Parathyroid adenoma (tissue), 2 donors: ENCODE data around the gene TMEM271.

Experiments used
- H2AFZ ChIP-seq: fragments of 300-600 bp; sonication (generic); one replicate; pipeline ENCODE4 v1.7.0; 2017; ENCODE audit warnings: antibody characterized with exemption, mild to moderate bottlenecking
- H3K27ac ChIP-seq: fragments of 300-600 bp; sonication (generic); one replicate; pipeline ENCODE4 v1.7.0; 2017
- H3K27me3 ChIP-seq: fragments of 300-600 bp; sonication (generic); one replicate; pipeline ENCODE4 v1.7.0; 2017; ENCODE audit warnings: low read length; ENCODE audit not compliant: control insufficient read depth, insufficient read depth
- H3K36me3 ChIP-seq: fragments of 300-600 bp; sonication (generic); one replicate; pipeline ENCODE4 v1.7.0; 2017; ENCODE audit warnings: low read length; ENCODE audit not compliant: control insufficient read depth, insufficient read depth
- H3K4me1 ChIP-seq: fragments of 300-600 bp; sonication (generic); one replicate; pipeline ENCODE4 v1.7.0; 2017; ENCODE audit warnings: control low read depth
- H3K4me2 ChIP-seq: fragments of 300-600 bp; sonication (generic); one replicate; pipeline ENCODE4 v1.7.0; 2017; ENCODE audit warnings: low read length
- H3K4me3 ChIP-seq: fragments of 300-600 bp; sonication (generic); one replicate; pipeline ENCODE4 v1.7.0; 2017; ENCODE audit warnings: low read depth, low read length
- H3K79me2 ChIP-seq: fragments of 300-600 bp; sonication (generic); one replicate; pipeline ENCODE4 v1.7.0; 2017; ENCODE audit warnings: control low read depth
- H3K9ac ChIP-seq: fragments of 300-600 bp; sonication (generic); one replicate; pipeline ENCODE4 v1.7.0; 2017; ENCODE audit warnings: mild to moderate bottlenecking
- H3K9me3 ChIP-seq: fragments of 300-600 bp; sonication (generic); one replicate; pipeline ENCODE4 v1.7.0; 2017; ENCODE audit warnings: low read length; ENCODE audit not compliant: control insufficient read depth
- CTCF ChIP-seq: fragments of 300-600 bp; sonication (generic); IDR thresholded peaks from one replicate; pipeline ENCODE4 v1.7.0; 2017; ENCODE audit warnings: antibody characterized with exemption, mild to moderate bottlenecking
- donor health status: primary hyperparathyroidism.

TMEM271 gene

GRCh38 chr4:601612-602558, 25.8 kb upstream of the TMEM271 start:
- Histone ChIP-seq H3K27ac (no peak overlapping the region), H3K9me3 (no peaks in the 10 kb centered on the region), H3K4me1 (no peaks in the 10 kb centered on the region), H3K79me2 (no peaks in the 10 kb centered on the region), H2AFZ (no peak overlapping the region), H3K4me2 (no peak overlapping the region), H3K9ac (no peak overlapping the region), H3K4me3 (no peak overlapping the region), H3K27me3 (no peaks in the 10 kb centered on the region), H3K36me3 (no peaks in the 10 kb centered on the region)
- TF ChIP-seq CTCF = no peak

GRCh38 chr4:600850-601515, 24.9 kb upstream of the TMEM271 start:
- no peaks in the 10 kb centered on the region for H3K9me3 ChIP-seq
- H3K4me3 ChIP-seq = no peak overlapping the region
- H3K36me3 ChIP-seq = no peaks in the 10 kb centered on the region
- H2AFZ ChIP-seq = no peak overlapping the region
- H3K79me2 ChIP-seq = no peaks in the 10 kb centered on the region
- no peak overlapping the region for H3K4me2 ChIP-seq
- no peaks in the 10 kb centered on the region for H3K27me3 ChIP-seq
- H3K4me1 ChIP-seq = no peaks in the 10 kb centered on the region
- TF ChIP-seq CTCF = no peak
- H3K9ac ChIP-seq = no peak overlapping the region
- no peak overlapping the region for H3K27ac ChIP-seq

GRCh38 chr4:600166-600565, 24.1 kb upstream of the TMEM271 start:
- Histone ChIP-seq H3K9ac (no peak overlapping the region), H3K27ac (no peak overlapping the region), H3K9me3 (no peaks in the 10 kb centered on the region), H3K27me3 (no peaks in the 10 kb centered on the region), H3K4me2 (no peak overlapping the region), H2AFZ (no peak overlapping the region), H3K4me3 (no peak overlapping the region), H3K4me1 (no peaks in the 10 kb centered on the region), H3K36me3 (no peaks in the 10 kb centered on the region), H3K79me2 (no peaks in the 10 kb centered on the region)
- TF ChIP-seq CTCF = no peak

- H3K36me3 ChIP-seq = no peaks in the 10 kb centered on the region
- no peaks in the 10 kb centered on the region for H3K79me2 ChIP-seq
- no peak overlapping the region for H3K9ac ChIP-seq
- H3K4me1 ChIP-seq = no peaks in the 10 kb centered on the region
- H2AFZ ChIP-seq = no peak overlapping the region
- TF ChIP-seq CTCF = no peak
- H3K4me3 ChIP-seq = no peak overlapping the region
- no peaks in the 10 kb centered on the region for H3K9me3 ChIP-seq
- no peak overlapping the region for H3K27ac ChIP-seq
- H3K4me2 ChIP-seq = no peak overlapping the region
- no peaks in the 10 kb centered on the region for H3K27me3 ChIP-seq
Measured at GRCh38 chr4:598925-599324, 22.8 kb upstream of the TMEM271 start.
